GM12878 (cell line): ENCODE results near the gene FAM163B.

ENCODE experiments used
- CEBPB ChIP-seq, 2 experiments: fragments of 150-350 bp in 1 of 2; IDR thresholded peaks; 2 replicates each; pipeline ENCODE4 v1.6.1; 2012 to 2014; ENCODE audit warnings: low read depth in 2 of 2, low read length in 2 of 2, borderline replicate concordance in 1 of 2, inconsistent platforms in 1 of 2
- IKZF2 ChIP-seq, 2 experiments: fragments of 450-650 bp; IDR thresholded peaks; 2 replicates each; pipeline ENCODE4 v1.6.1; 2017; ENCODE audit warnings: mild to moderate bottlenecking in 2 of 2, moderate library complexity in 2 of 2
- MYC ChIP-seq: IDR thresholded peaks from 2 replicates; pipeline ENCODE4 v1.6.1; 2011; ENCODE audit warnings: mild to moderate bottlenecking, low read length, moderate library complexity, inconsistent platforms; ENCODE audit not compliant: insufficient read depth, insufficient replicate concordance, insufficient read length, severe bottlenecking
- POLR2A ChIP-seq: IDR thresholded peaks from 2 replicates; pipeline ENCODE4 v1.6.1; 2011; ENCODE audit warnings: low read depth, mild to moderate bottlenecking, low read length
- POLR2AphosphoS5 ChIP-seq: IDR thresholded peaks from 2 replicates; pipeline ENCODE4 v1.6.1; 2011; ENCODE audit warnings: mild to moderate bottlenecking, low read length, inconsistent platforms
- RAD21 ChIP-seq: IDR thresholded peaks from 2 replicates; pipeline ENCODE4 v1.6.1; 2011; ENCODE audit warnings: mild to moderate bottlenecking, low read depth, low read length, moderate library complexity; ENCODE audit not compliant: insufficient read depth
- SIN3A ChIP-seq: IDR thresholded peaks from 2 replicates; pipeline ENCODE4 v1.6.1; 2012; ENCODE audit warnings: low read depth, low read length, improper control_type of control experiment
- SP1 ChIP-seq: IDR thresholded peaks from one replicate; pipeline ENCODE4 v1.6.1; 2011; ENCODE audit warnings: low read depth, low read length
- TCF12 ChIP-seq: IDR thresholded peaks from 2 replicates; pipeline ENCODE4 v1.6.1; 2011; ENCODE audit warnings: low read depth, mild to moderate bottlenecking, low read length
- ZNF274 ChIP-seq: IDR thresholded peaks from one replicate; pipeline ENCODE4 v1.8.0; 2011; ENCODE audit not compliant: insufficient read length, insufficient read depth
- TF ChIP-seq, protein P1 (sequence below), 3 experiments: IDR thresholded peaks in 2 of 3; conservative IDR thresholded peaks in 1 of 3; 2 replicates each; pipeline ENCODE4 v1.5.1; 2011; ENCODE audit warnings: low read depth in 3 of 3, low read length in 3 of 3, mild to moderate bottlenecking in 3 of 3, control low read depth in 2 of 3, moderate library complexity in 2 of 3, inconsistent platforms in 1 of 3, mixed read lengths in 1 of 3; ENCODE audit not compliant: control insufficient read depth in 2 of 3, insufficient read depth in 1 of 3; ENCODE audit errors: extremely low read depth in 1 of 3
- TF ChIP-seq, protein P2 (sequence below): fragments of 450-650 bp; IDR thresholded peaks from 2 replicates; pipeline ENCODE4 v1.6.1; 2017; ENCODE audit warnings: mild to moderate bottlenecking, moderate library complexity
- TF ChIP-seq, protein P3 (sequence below): IDR thresholded peaks from 2 replicates; pipeline ENCODE4 v1.6.1; 2012; ENCODE audit warnings: low read depth, low read length, improper control_type of control experiment
- TF ChIP-seq, protein P4 (sequence below): fragments of 450-650 bp; IDR thresholded peaks from 2 replicates; pipeline ENCODE4 v1.6.1; 2016; ENCODE audit warnings: mild to moderate bottlenecking, moderate library complexity, borderline replicate concordance

DNA sequence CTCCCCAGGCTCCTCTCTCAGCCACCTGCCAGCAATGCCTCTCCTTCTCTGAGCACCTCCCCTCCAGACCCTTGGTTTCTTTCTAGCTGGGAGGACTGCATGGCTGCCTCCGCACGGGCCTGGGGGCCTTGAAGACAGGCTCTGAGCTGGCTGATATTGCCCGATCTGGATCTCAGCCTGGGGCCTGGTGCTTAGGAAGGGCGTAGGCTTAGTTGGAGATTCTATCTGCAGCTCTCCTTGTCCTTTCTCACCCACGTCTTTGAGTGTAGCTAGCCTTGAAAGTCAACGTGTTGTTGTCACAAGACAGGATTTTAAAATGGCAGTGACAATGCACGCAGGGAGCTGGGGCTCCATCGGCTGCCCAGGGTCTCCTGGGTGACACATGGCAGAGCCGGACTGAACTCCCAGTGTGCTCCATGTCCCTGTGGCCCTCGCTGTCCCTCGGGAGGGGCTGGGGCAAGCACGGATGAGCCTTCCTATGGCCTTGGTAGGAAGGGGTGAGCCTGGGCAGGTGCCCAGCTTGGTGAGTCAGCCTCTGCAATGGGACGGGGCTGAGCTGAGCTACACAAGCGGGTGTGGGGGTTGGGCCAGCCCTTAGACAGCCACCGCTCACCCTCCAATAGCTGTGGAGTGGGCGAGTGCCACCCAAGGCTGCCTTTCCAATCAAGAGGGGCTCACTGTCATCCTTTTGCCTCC, 65.3 kb downstream of the FAM163B start:
- TF ChIP-seq, protein P1, sequence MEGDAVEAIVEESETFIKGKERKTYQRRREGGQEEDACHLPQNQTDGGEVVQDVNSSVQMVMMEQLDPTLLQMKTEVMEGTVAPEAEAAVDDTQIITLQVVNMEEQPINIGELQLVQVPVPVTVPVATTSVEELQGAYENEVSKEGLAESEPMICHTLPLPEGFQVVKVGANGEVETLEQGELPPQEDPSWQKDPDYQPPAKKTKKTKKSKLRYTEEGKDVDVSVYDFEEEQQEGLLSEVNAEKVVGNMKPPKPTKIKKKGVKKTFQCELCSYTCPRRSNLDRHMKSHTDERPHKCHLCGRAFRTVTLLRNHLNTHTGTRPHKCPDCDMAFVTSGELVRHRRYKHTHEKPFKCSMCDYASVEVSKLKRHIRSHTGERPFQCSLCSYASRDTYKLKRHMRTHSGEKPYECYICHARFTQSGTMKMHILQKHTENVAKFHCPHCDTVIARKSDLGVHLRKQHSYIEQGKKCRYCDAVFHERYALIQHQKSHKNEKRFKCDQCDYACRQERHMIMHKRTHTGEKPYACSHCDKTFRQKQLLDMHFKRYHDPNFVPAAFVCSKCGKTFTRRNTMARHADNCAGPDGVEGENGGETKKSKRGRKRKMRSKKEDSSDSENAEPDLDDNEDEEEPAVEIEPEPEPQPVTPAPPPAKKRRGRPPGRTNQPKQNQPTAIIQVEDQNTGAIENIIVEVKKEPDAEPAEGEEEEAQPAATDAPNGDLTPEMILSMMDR (IDR thresholded peaks at IDR 0.05 in 2 of 3, conservative IDR thresholded peaks at IDR 0.05 in 1 of 3; ENCODE audit: control insufficient read depth in 2 of 3, extremely low read depth in 1 of 3, insufficient read depth in 1 of 3, low read depth in 3 of 3, low read length in 3 of 3): no peak
- TF ChIP-seq IKZF2 (IDR thresholded peaks at IDR 0.05): no peak
- TF ChIP-seq, protein P2, sequence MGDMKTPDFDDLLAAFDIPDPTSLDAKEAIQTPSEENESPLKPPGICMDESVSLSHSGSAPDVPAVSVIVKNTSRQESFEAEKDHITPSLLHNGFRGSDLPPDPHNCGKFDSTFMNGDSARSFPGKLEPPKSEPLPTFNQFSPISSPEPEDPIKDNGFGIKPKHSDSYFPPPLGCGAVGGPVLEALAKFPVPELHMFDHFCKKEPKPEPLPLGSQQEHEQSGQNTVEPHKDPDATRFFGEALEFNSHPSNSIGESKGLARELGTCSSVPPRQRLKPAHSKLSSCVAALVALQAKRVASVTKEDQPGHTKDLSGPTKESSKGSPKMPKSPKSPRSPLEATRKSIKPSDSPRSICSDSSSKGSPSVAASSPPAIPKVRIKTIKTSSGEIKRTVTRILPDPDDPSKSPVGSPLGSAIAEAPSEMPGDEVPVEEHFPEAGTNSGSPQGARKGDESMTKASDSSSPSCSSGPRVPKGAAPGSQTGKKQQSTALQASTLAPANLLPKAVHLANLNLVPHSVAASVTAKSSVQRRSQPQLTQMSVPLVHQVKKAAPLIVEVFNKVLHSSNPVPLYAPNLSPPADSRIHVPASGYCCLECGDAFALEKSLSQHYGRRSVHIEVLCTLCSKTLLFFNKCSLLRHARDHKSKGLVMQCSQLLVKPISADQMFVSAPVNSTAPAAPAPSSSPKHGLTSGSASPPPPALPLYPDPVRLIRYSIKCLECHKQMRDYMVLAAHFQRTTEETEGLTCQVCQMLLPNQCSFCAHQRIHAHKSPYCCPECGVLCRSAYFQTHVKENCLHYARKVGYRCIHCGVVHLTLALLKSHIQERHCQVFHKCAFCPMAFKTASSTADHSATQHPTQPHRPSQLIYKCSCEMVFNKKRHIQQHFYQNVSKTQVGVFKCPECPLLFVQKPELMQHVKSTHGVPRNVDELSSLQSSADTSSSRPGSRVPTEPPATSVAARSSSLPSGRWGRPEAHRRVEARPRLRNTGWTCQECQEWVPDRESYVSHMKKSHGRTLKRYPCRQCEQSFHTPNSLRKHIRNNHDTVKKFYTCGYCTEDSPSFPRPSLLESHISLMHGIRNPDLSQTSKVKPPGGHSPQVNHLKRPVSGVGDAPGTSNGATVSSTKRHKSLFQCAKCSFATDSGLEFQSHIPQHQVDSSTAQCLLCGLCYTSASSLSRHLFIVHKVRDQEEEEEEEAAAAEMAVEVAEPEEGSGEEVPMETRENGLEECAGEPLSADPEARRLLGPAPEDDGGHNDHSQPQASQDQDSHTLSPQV: no peak
- TF ChIP-seq CEBPB (IDR thresholded peaks at IDR 0.05; ENCODE audit: borderline replicate concordance in 1 of 2, low read depth in 2 of 2, low read length in 2 of 2): no peak
- no peak for TF ChIP-seq MYC
- TF ChIP-seq ZNF274: no peak
- TF ChIP-seq, protein P3, sequence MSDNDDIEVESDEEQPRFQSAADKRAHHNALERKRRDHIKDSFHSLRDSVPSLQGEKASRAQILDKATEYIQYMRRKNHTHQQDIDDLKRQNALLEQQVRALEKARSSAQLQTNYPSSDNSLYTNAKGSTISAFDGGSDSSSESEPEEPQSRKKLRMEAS: no peak
- TF ChIP-seq, protein P4, sequence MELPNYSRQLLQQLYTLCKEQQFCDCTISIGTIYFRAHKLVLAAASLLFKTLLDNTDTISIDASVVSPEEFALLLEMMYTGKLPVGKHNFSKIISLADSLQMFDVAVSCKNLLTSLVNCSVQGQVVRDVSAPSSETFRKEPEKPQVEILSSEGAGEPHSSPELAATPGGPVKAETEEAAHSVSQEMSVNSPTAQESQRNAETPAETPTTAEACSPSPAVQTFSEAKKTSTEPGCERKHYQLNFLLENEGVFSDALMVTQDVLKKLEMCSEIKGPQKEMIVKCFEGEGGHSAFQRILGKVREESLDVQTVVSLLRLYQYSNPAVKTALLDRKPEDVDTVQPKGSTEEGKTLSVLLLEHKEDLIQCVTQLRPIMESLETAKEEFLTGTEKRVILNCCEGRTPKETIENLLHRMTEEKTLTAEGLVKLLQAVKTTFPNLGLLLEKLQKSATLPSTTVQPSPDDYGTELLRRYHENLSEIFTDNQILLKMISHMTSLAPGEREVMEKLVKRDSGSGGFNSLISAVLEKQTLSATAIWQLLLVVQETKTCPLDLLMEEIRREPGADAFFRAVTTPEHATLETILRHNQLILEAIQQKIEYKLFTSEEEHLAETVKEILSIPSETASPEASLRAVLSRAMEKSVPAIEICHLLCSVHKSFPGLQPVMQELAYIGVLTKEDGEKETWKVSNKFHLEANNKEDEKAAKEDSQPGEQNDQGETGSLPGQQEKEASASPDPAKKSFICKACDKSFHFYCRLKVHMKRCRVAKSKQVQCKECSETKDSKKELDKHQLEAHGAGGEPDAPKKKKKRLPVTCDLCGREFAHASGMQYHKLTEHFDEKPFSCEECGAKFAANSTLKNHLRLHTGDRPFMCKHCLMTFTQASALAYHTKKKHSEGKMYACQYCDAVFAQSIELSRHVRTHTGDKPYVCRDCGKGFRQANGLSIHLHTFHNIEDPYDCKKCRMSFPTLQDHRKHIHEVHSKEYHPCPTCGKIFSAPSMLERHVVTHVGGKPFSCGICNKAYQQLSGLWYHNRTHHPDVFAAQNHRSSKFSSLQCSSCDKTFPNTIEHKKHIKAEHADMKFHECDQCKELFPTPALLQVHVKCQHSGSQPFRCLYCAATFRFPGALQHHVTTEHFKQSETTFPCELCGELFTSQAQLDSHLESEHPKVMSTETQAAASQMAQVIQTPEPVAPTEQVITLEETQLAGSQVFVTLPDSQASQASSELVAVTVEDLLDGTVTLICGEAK: no peak
- no peak for TF ChIP-seq POLR2AphosphoS5
- TF ChIP-seq RAD21: no peak
- no peak for TF ChIP-seq SP1
- no peak for TF ChIP-seq POLR2A
- no peak for TF ChIP-seq TCF12
- TF ChIP-seq SIN3A: no peak
